ENCODE measurements around the gene ZC4H2.
"Not testable (repeated sequence)": the region's sequence is repeated elsewhere in the genome, so short reads cannot be mapped to it uniquely, and the experiment has no call there.

Gene ZC4H2

DNA sequence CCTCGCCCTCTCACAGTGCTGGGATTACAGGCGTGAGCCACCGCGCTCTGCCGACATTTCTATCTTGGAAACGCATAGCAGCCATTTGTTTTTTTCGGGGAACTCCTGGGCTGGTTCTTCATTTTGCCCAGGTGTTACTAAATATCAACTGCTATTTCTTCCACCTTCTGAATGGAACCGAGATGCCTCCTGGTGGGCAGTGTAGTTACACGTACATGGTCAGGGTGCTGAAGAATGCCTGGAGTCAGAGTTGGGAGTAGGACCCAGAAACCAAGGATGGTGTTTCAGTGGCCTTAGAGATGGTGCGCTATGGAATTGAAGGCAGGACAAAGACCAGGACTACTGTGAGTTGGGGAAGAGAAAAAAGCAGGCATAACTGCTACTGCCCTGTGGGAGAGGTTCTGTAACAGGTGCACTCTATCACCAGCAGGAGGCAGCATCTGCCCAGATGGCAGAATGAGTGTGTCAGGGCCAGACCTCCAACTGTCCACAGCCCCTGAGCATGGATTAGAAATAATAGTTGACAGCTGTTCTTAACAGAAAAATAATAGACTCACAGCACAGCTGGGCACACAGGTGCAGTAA lies 81.7 kb downstream of the ZC4H2 start:
- CTCF ChIA-PET = interaction anchor here (0.9 kb wide), 1 partner anchor 557 kb away, joined by 3 read pairs; no protein-coding TSS in a partner anchor
- POLR2A ChIA-PET = no interaction called here
- DNase-seq (ENCODE audit: extremely low spot score) = peak; percentile 50
- TF ChIP-seq ZNF384 (IDR thresholded peaks at IDR 0.05) (no peak), FOXK2 (IDR thresholded peaks at IDR 0.05) (no peak), SP1 (IDR thresholded peaks at IDR 0.05) (no peak), L3MBTL2 (conservative IDR thresholded peaks at IDR 0.05) (no peak), BHLHE40 (IDR thresholded peaks at IDR 0.05; ENCODE audit: borderline replicate concordance) (no peak), SUZ12 (IDR thresholded peaks at IDR 0.05) (no peak), CTBP1 (IDR thresholded peaks at IDR 0.05; ENCODE audit: borderline replicate concordance) (no peak), PKNOX1 (IDR thresholded peaks at IDR 0.05) (no peak), TARDBP (IDR thresholded peaks at IDR 0.05) (no peak), HDGF (IDR thresholded peaks at IDR 0.05; ENCODE audit: borderline replicate concordance) (no peak), ELF4 (IDR thresholded peaks at IDR 0.05) (no peak), FOXM1 (IDR thresholded peaks at IDR 0.05; ENCODE audit: borderline replicate concordance) (no peak), LEF1 (IDR thresholded peaks at IDR 0.05; ENCODE audit: borderline replicate concordance) (no peak), NFRKB (IDR thresholded peaks at IDR 0.05) (no peak), FOXA1 (IDR thresholded peaks at IDR 0.05) (no peak), ARNT (IDR thresholded peaks at IDR 0.05) (no peak)

- DNase-seq (ENCODE audit: extremely low spot score) = peak; percentile 31
- ChIA-PET POLR2A (no interaction called here), CTCF (interaction anchor here (0.7 kb wide), 1 partner anchor 35 kb away, joined by 3 read pairs; no protein-coding TSS in a partner anchor)
Measured at GRCh38 chrX:64885850-64886249, 90.4 kb downstream of the ZC4H2 start.

DNA sequence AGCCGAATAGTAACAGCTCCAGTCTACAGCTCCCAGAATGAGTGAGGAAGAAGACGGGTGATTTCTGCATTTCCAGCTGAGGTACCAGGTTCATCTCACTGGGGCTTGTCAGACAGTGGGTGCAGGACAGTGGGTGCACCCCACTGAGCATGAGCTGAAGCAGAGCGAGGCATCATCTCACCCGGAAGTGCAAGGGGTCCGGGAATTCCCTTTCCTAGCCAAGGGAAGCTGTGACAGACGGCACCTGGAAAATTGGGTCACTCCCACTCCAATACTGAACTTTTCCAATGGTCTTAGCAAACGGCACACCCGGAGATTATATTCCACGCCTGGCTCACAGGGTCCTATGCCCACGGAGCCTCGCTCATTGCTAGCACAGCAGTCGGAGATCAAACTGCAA lies 97.5 kb downstream of the ZC4H2 start:
- CTCF ChIA-PET; POLR2A ChIA-PET; DNase-seq (ENCODE audit: extremely low spot score): not testable (repeated sequence)

More at GRCh38 chrX:64885850-64886249, 90.4 kb downstream of the ZC4H2 start:
- TF ChIP-seq ZNF384 (IDR thresholded peaks at IDR 0.05) (no peak), HDGF (IDR thresholded peaks at IDR 0.05; ENCODE audit: borderline replicate concordance) (no peak), BHLHE40 (IDR thresholded peaks at IDR 0.05; ENCODE audit: borderline replicate concordance) (no peak), CTBP1 (IDR thresholded peaks at IDR 0.05; ENCODE audit: borderline replicate concordance) (no peak), ARNT (IDR thresholded peaks at IDR 0.05) (no peak), LEF1 (IDR thresholded peaks at IDR 0.05; ENCODE audit: borderline replicate concordance) (no peak), NFRKB (IDR thresholded peaks at IDR 0.05) (no peak), FOXK2 (IDR thresholded peaks at IDR 0.05) (no peak), SP1 (IDR thresholded peaks at IDR 0.05) (no peak), PKNOX1 (IDR thresholded peaks at IDR 0.05) (no peak), TARDBP (IDR thresholded peaks at IDR 0.05) (no peak), L3MBTL2 (conservative IDR thresholded peaks at IDR 0.05) (no peak), FOXA1 (IDR thresholded peaks at IDR 0.05) (no peak), SUZ12 (IDR thresholded peaks at IDR 0.05) (no peak), ELF4 (IDR thresholded peaks at IDR 0.05) (no peak), FOXM1 (IDR thresholded peaks at IDR 0.05; ENCODE audit: borderline replicate concordance) (no peak)

DNA sequence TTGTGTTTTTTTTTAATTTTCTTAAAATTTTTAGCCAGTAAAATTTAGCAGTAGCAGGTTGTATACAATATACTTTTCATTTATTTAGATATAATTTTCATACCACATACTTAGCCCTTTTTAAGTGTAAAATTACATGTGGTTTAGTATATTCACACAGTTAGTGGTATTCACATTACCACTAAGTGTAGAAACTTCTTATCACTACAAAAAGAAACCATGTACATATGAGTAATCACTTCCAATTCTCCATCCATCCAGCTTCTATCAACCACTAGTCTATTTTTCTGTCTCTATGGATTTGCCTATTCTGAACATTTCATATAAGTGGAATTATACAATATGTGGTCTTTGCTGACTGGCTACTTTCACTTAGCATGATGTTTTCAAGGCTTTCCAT lies 109.0 kb downstream of the ZC4H2 start:
- CTCF ChIA-PET = no interaction called here
- no peak for DNase-seq (ENCODE audit: extremely low spot score)
- POLR2A ChIA-PET = no interaction called here
- TF ChIP-seq SUZ12 (IDR thresholded peaks at IDR 0.05) = no peak
- TF ChIP-seq ZNF384 (IDR thresholded peaks at IDR 0.05) = no peak
- no peak for TF ChIP-seq PKNOX1 (IDR thresholded peaks at IDR 0.05)
- no peak for TF ChIP-seq L3MBTL2 (conservative IDR thresholded peaks at IDR 0.05)
- no peak for TF ChIP-seq ELF4 (IDR thresholded peaks at IDR 0.05)
- TF ChIP-seq TARDBP (IDR thresholded peaks at IDR 0.05) = no peak
- TF ChIP-seq FOXK2 (IDR thresholded peaks at IDR 0.05) = no peak
- no peak for TF ChIP-seq BHLHE40 (IDR thresholded peaks at IDR 0.05; ENCODE audit: borderline replicate concordance)
- TF ChIP-seq LEF1 (IDR thresholded peaks at IDR 0.05; ENCODE audit: borderline replicate concordance) = no peak
- no peak for TF ChIP-seq CTBP1 (IDR thresholded peaks at IDR 0.05; ENCODE audit: borderline replicate concordance)
- no peak for TF ChIP-seq ARNT (IDR thresholded peaks at IDR 0.05)
- TF ChIP-seq NFRKB (IDR thresholded peaks at IDR 0.05) = no peak
- no peak for TF ChIP-seq FOXM1 (IDR thresholded peaks at IDR 0.05; ENCODE audit: borderline replicate concordance)
- TF ChIP-seq SP1 (IDR thresholded peaks at IDR 0.05) = no peak
